Stimulated activated CD4-positive, alpha-beta T cell treated with anti-CD3 and anti-CD28 coated beads, Interleukin-4, amount 100 ng/mL, for 24 hours (primary cell): Measurements from ENCODE around the gene HSD17B13.
"Not testable (repeated sequence)": the region's sequence is repeated elsewhere in the genome, so short reads cannot be mapped to it uniquely, and the experiment has no call there.

Source experiments
- DNase-seq: peaks from one replicate; pipeline ENCODE4 v3.0.0-alpha.2; 2020

The HSD17B13 gene

DNA sequence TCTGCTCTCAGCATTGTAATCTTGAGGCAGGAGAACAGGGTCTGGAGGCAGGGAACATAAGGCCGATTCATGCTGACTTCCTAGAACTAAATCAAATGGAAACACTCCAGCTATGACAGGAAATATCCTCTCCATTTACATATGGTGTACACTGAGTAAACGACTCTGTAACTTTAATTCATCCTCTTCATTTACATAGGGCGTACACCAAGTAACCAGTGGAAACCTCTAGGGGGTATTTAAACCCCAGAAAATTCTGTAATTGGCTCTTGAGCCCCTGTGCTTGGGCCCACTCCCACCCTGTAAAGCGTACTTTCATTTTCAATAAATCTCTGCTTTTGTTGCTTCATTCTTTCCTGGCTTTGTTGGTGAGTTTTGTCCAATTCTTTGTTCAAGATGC, 7.7 kb downstream of the HSD17B13 start:
- DNase-seq: not testable (repeated sequence)

DNA sequence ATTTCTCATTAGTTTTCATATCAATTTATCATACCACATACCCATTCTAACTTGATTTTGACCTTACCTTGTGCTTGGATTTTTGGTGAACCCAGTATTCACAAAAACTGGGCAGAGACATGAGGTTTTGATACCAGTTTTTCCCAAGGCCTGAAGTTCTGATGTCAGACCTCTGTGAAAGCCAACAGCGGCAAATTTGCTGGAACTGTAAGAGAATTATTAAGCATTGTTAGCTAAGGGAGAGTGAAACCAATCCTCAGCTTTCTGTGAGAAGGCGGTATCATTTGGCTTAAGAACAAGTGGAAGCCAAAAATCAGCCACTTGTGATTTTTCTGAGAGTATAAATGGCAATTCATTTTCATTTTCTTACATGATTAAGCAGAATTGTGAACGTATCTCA, 8.9 kb downstream of the HSD17B13 start:
- DNase-seq: no peak

DNA sequence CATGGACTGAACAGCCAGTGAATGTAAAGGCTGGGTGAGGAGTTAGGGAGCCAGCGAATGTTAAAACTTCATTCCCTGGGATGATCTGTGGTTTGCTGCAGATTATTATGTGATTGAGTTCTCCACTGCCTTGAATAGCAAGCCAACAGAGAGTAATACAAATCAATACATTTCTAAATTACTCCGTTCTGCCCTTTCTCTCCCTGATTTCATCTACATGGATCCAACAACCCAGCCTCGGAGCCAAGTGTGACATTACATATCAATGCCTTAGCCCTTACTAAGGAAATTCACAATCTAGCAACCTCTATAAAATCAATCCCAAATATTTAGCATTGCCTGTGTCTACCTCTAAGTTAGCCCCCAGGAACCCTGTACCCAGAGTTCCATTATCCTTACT, 11.0 kb downstream of the HSD17B13 start:
- DNase-seq: no peak

DNA sequence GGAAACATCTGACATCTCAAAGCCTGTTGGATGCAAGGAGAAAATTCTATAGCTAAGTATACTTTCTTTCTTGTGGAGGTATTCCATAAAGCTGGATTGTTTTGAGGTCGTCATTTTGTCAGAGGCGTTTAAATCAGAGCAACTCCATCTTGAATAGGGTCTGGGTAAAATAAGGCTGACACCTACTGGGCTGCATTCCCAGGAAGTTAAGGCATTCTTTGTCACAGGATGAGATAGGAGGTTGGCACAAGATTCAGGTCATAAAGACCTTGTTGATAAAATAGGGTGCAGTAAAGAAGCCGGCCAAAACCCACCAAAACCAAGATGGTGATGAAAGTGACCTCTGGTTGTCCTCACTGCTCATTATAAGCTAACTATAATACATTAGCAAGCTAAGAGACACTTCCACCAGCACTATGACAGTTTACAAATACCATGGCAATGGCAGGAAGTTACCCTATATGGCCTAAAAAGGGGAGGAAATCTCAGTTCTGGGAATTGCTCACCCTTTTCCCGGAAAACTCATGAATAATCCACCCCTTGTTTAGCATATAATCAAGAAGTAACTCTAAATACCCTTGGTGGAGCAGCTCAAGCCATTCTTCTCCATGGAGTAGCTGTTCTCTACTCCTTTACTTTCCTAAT, 11.9 kb downstream of the HSD17B13 start:
- no peak for DNase-seq

DNA sequence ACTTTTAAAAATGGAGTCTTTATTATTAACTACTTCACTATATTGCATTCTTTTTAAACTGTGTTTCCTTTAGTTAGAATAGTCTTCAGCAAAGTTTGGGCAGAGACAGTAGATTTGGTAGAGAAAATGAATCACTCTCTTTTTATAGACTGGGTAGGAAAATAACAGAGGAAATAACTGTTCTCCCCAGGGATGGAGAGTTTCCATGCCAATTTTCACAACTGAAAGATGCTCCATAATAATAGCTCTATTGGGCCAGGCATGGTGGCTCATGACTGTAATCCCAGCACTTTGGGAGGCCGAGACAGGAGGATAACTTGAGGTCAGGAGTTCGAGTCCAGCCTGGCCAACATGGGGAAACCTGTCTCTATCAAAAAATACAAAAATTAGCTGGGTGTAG, 13.1 kb downstream of the HSD17B13 start:
- DNase-seq: no peak

DNA sequence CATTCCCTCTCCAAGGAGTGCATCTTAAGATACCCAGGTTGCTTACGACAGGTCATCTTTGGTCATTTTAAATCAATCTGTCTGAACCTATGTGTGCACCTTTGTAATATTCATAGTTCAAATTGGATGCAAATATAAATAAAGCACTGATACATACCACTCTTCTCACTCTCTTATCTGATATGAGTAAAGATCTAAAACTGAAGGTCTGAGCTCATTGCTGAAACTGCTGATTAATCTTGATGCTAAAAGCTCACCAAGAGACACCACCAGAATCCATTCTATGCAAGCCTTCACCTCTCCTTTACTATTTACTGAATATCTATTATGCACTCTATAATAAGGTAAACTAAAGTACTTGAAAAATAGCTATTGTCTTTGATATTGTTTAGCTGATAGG, 16.6 kb downstream of the HSD17B13 start:
- no peak for DNase-seq

DNA sequence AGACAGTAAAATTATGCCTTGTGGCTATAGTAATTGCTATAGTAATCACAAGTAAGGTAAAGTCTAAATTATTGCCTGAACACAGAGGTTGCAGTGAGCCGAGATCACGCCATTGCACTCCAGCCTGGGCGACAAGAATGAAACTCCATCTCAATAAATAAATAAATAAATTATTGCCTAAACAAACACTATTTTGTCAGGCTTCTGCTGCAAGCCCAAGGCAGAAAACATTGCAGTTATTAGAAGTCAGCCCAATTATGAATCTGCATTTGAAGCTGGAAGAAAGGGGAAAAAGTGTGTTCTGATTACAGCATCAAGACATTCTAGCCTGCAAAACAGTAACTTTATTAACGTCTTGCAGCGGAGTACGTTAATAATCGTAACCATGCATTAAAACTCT, 17.1 kb downstream of the HSD17B13 start:
- no peak for DNase-seq

DNA sequence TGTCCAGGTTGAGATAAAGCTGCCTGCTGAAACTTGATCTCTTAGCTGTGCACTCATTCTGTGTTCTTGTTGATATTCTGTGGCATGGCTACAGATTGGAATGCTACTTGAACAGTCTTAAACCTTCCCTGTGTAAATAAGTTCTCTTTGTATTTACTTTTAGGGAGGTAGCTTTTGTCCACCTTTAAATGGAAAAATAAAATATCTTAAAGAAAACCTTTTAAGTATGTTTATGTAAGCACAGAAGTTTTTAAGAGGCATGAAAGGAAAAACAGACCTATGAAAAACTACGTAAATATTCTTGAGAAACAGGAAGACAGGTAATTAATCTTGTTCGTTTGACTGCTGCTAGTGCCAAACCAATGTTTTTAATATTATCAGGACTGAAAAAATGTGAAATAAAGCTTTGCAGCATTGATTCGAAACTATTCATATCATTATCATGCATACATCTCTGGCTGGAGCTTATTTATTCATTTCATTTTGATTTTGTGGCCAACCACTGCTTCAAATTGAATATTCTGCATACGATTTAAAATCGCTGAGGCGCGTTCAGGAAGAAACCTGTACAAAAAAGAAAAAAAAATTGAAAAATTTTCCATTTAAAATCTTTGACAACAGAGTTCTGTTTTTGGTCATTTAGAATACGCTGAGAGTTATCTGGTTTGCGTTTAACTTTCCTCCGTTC, 17.8 kb downstream of the HSD17B13 start:
- no peak for DNase-seq

DNA sequence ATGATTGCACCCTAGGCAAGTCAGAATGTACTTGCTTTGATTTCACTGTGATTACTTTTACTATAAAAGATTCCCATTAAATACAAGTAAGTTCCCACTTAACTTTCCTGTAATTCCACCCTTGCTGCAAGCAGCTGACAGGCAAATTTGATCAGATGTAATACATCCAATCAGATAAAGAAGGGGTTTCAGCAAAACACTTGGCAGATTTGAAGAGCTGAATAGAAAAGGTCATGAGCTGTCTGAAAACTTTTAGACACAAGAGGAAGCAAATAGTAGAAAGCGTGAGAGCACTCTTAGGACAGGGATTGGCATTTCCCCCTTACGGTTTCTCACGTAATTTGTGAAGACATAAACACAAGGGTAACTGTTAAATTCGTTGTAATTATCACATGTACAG, 22.8 kb downstream of the HSD17B13 start:
- DNase-seq: no peak

DNA sequence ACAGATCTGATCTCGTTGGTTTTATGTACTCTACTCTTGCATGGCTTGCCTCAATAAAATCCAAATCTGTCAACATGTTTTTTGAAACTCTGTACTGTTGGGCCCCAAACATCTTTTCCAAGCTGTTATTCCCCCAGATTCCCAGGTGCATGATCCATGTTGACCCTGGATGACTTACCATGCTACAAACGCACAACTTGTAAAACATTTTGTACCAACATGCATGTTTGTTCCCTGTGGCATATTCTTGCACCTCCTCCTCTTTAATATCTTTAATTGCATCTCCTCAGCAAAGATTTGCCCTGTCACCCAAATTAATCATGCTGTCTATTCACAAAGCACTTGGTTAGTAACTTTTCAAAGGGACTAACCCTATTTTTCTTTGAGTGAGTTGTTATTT, 24.3 kb downstream of the HSD17B13 start:
- DNase-seq: no peak

DNA sequence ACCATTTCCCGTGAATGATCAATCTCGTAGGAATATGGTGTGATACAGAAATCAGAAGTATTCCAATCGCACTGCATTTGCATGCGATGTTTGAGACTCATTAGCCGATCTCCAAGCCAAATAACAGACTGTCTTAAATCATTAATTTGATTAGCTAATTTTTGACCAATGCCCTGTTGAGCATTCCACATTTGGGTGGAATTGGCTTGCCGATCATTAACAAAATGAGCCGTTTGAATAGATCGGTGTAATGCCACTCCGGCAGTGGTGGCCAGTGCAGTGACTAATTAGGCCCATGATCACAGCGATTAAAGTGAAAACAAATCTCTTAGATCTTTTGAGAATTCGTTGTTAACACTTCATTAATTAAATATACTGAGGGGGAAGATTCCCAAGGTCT, 27.8 kb downstream of the HSD17B13 start:
- DNase-seq: not testable (repeated sequence)

DNA sequence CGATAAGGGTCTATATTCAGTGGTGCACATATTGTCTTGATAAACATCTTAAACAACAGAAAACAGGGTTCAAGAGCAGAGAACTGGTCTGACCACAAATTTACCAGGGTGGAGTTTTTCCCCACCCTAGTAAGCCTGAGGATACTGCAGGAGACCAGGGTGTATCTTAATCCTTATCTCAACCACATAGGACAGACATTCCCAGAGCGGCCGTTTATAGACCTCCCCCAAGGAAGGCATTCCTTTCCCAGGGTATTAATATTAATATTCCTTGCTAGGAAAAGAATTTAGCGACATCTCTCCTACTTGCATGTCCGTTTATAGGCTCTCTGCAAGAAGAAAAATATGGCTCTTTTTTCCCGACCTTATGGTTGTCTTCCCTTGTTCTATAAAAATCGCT, 28.8 kb downstream of the HSD17B13 start:
- not testable (repeated sequence) for DNase-seq

DNA sequence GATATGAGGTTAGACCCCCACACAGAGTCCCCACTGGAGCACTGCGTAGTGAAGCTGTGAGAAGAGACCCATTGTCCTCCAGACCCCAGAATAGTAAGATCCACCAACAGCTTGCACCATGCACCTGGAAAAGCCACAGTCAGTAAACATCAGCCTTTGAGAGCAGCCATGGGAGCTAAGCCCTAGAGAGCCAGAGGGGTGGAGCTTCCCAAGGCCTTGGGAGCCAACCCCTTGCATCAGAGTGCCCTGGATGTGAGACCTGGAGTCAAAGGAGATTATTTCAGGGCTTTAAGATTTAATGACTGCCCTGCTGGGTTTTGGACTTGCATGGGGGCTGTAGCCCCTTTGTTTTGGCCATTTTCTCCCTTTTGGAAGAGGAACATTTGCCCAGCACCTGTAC, 35.7 kb downstream of the HSD17B13 start:
- DNase-seq: no peak

DNA sequence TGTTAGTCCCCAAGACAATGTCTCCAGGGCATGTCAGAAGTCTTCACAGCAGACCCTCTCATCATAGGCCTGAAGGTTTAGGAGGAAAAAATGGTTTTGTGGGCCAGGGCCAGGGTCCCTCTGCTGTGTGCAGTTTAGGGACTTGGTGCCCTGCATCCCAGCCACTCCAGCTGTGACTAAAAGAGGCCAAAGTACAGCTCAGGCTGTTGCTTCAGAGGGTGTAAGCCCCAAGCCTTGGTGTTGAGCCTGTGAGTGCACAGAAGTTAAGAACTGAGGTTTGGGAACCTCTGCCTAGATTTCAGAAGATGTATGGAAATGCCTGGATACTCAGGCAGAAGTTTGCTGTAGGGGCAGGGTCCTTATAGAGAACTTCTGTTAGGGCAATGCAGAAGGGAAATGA, 38.4 kb downstream of the HSD17B13 start:
- not testable (repeated sequence) for DNase-seq

DNA sequence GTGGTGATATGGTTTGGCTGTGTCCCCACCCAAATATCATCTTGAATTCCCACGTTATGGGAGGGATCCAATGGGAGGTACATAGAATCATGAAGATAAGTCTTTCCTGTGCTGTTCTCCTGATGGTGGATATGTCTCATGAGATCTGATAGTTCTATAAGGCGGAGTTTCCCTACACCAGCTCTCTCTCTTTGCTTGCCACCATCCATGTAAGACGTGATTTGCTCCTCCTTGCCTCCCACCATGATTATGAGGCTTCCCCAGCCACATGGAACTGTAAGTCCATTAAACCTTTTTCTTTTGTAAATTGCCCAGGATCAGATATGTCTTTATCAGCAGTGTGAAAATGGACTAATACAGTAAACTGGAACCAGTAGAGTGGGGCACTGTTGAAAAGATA, 39.5 kb downstream of the HSD17B13 start:
- DNase-seq: no peak

DNA sequence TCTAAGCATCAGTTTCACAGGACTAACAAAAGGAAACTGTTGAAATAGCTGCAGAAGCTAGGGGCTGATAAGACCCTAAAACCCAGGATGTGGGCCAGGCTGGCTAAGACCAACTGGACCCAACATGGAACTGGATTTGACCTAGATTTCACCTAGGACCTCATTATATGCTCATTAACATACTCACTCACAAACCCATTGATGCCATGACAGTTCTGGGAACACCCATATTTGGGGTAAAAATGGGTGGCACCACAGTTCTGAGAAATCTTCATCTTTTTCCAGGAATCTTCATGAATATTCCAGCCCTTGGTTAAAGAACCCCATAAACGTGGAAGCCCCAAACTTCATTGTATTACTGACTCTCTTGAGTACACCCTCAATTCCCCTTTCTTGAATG, 41.1 kb downstream of the HSD17B13 start:
- no peak for DNase-seq

DNA sequence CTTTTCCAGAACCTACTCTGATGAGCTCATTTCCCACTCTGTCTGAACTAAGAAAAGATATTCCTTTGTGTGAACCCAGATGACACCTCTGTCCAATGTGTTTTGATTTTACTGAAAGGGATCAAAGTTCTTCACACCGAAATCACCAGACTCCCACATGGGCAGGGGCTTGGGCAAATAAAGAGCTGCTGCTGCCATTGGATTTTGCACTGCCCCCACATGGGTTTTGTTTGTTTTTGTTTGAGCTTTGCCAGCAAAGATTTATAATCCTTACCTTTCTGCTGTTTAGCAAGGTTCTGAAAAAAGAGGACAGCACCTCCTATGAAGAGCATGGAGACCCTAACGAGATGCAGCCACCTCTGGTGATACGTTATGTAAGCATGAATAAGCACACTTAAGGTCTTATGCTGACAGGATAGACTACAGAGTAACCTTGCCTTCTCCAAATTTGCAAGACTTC, 44.3 kb downstream of the HSD17B13 start:
- DNase-seq: no peak

DNA sequence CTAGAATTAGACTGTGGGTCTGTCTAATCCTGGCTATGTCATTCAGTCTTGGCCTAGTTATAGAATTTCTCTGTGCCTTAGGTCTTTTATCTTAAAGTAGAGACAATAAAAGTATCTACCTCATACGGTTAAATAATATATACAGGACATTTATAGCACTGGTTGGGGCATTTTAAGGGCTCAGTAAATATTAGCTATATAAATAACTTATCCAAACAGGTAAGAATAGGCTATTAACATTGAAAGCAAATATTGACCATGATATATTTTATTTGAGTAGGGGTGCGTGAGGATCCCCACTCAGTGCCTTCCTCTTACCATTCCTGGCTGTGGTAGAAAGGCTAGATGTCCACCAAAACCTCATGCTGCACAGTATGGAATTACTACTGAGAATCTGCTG, 47.4 kb downstream of the HSD17B13 start:
- no peak for DNase-seq

DNA sequence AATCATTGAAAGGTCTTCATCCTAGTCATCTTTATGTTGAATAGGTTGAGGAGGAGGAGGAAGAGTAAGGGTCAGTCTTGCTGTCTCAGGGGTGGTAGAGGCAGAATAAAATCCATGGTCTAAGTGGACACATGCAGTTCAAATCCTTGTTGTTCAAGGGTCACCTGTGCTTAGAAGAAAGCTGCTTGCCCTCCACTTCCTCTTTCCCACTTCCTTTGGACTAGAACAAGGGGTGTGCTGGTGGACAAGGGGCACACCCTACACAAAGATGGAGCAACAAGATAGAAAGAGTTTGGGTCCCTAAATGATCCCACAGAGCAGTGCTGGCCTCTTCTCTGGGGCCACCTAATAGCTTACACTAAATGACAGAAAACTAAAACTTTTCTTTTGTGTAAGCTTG, 47.9 kb downstream of the HSD17B13 start:
- DNase-seq: no peak

DNA sequence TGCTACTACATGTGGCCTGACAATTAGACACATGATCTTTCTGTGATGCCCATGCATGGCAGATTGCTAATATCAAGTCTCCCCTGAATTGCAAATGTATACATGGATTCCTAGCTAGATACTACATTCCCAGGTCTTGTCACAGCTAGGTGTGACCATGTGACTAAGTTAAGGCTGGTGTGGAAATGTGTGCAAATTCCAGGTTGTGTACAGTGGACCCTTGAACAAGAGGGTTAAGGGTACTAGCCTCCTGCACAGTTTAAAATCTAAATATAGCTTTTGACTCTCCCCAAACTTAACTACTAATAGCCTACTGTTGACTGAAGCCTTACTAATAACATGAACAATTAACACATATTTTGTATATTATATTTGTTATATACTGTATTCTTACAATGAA, 48.4 kb downstream of the HSD17B13 start:
- no peak for DNase-seq

DNA sequence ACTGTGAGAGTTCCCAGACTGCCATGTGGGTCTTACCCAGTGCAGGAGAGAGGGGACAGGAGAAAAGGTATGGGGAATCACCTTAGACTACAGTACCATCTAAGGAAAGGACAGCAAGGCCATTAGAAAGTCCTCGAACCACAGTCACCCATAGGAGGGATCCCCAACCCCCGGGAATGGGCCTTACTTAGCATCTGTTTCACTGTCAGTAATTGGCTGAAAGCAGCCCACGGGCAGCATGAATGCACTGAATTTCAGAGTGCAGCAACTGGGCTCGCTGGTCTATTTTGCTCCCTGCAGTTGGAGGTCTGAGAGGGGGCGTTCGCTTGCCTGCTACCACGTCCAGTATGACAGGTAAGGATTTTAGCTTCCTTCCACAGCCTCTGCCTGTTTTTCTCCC, 51.9 kb downstream of the HSD17B13 start:
- DNase-seq: no peak

DNA sequence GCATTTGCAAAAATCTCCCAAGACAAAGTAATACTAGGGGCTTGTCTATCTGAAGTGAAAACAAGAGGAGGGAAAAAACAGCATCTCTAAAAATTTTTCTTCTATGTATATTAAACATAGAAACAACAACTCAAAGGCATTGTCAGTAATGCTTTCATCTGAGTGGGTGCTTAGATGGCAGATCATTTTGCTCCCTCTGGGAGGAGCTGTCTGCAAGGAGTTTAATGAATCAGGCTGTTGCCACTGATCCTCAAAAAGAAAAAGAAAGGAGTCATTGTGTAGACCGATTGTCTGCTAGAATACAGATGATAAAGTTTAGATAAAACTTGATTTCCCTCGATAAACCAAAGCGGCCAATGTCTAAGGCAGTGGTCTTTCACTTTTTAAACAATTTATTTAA, 52.5 kb downstream of the HSD17B13 start:
- DNase-seq: no peak

DNA sequence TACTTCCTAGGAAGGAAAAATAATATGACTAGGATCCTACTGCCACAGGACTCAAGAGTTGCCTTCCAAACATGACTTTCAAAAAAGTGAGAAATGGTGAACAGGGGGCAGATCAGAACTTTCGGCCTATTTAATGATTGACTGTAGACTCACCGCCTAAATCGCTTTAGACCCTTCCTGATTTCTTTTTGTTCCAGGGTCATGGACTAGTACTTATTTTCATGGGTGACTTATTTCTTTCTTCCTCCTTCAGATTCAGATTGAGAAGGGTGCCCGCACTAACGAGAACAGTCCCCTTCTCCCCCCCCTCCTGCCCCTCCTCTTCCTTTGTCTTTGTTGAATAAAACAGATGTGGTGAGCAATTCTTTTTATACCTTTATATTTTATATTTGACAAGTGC, 54.3 kb downstream of the HSD17B13 start:
- DNase-seq: no peak

DNA sequence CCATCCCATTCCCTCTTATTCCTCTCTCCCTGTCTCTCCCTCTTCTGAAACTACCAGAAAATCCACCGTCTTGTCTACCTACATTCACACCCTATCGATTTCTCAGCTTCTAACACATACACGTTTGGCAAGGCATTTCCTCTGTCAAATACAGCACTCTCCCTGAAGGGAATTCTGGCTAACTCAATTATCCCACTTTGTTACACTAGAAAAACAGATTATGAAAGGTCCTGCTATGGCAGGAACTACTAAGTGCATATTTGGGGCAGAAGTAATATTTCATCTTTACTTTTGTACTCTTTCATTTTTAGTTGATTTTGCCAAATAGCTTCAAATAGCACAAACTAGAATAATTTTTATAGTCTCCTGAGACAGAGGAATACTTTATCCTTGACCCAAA, 55.7 kb downstream of the HSD17B13 start:
- DNase-seq: no peak

DNA sequence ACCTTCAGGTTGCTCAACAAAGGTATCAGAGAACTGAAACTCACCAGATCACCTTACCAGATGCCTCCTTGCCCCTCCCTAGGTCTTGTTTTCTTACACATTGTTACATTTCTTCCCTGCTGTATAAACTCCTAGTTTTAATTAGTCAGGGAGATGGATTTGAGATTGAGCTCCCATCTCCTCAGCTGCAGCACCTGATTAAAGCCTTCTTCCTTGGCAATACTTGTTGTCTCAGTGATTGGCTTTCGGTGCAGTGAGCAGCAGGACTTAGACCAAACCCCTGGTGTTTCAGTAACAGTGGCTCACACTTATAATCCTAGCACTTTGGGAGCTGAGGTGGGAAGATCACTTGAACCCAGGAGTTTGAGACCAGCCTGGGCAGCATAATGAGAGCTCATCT, 59.8 kb downstream of the HSD17B13 start:
- no peak for DNase-seq
